HEK293 (cell line): Measurements from ENCODE around the gene B3GAT1.

ENCODE experiments used
- HOXA7 ChIP-seq: sonication (generic); formaldehyde crosslinking; IDR thresholded peaks from 2 replicates; pipeline ENCODE4 v1.8.1; 2022; ENCODE audit warnings: missing genetic modification reagents, borderline replicate concordance
- ZFP3 ChIP-seq: fragments of 450-650 bp; formaldehyde crosslinking; IDR thresholded peaks from 2 replicates; pipeline ENCODE4 v1.5.1; 2016; ENCODE audit warnings: low read depth, missing biosample characterization, missing genetic modification characterization
- ZFP37 ChIP-seq: fragments of 450-650 bp; formaldehyde crosslinking; IDR thresholded peaks from 2 replicates; pipeline ENCODE4 v1.5.1; 2016; ENCODE audit warnings: missing biosample characterization, missing genetic modification characterization
- ZNF114 ChIP-seq: fragments of 450-650 bp; formaldehyde crosslinking; IDR thresholded peaks from 2 replicates; pipeline ENCODE4 v1.5.0; 2017; ENCODE audit warnings: missing biosample characterization, missing genetic modification characterization
- ZNF138 ChIP-seq: fragments of 450-650 bp; formaldehyde crosslinking; IDR thresholded peaks from 2 replicates; pipeline ENCODE4 v1.5.1; 2016; ENCODE audit warnings: missing biosample characterization, missing genetic modification characterization, borderline replicate concordance
- ZNF175 ChIP-seq: fragments of 450-650 bp; formaldehyde crosslinking; IDR thresholded peaks from 2 replicates; pipeline ENCODE4 v1.5.1; 2016; ENCODE audit warnings: missing biosample characterization, missing genetic modification characterization
- ZNF777 ChIP-seq: fragments of 450-650 bp; formaldehyde crosslinking; IDR thresholded peaks from 2 replicates; pipeline ENCODE4 v1.5.1; 2017; ENCODE audit warnings: missing biosample characterization, missing genetic modification characterization, borderline replicate concordance
- TF ChIP-seq, protein P1 (sequence below): fragments of 450-650 bp; formaldehyde crosslinking; IDR thresholded peaks from 2 replicates; pipeline ENCODE4 v1.5.1; 2016; ENCODE audit warnings: missing biosample characterization, missing genetic modification characterization
- TF ChIP-seq, protein P2 (sequence below): fragments of 450-650 bp; formaldehyde crosslinking; IDR thresholded peaks from 2 replicates; pipeline ENCODE4 v1.5.1; 2016; ENCODE audit warnings: missing biosample characterization, missing genetic modification characterization
- TF ChIP-seq, protein P3 (sequence below): sonication (generic); formaldehyde crosslinking; IDR thresholded peaks from 2 replicates; pipeline ENCODE4 v1.8.1; 2022; ENCODE audit warnings: mild to moderate bottlenecking, moderate library complexity, missing genetic modification reagents
- TF ChIP-seq, protein P4 (sequence below): fragments of 450-650 bp; formaldehyde crosslinking; IDR thresholded peaks from 2 replicates; pipeline ENCODE4 v1.5.1; 2016; ENCODE audit warnings: missing biosample characterization, missing genetic modification characterization

DNA sequence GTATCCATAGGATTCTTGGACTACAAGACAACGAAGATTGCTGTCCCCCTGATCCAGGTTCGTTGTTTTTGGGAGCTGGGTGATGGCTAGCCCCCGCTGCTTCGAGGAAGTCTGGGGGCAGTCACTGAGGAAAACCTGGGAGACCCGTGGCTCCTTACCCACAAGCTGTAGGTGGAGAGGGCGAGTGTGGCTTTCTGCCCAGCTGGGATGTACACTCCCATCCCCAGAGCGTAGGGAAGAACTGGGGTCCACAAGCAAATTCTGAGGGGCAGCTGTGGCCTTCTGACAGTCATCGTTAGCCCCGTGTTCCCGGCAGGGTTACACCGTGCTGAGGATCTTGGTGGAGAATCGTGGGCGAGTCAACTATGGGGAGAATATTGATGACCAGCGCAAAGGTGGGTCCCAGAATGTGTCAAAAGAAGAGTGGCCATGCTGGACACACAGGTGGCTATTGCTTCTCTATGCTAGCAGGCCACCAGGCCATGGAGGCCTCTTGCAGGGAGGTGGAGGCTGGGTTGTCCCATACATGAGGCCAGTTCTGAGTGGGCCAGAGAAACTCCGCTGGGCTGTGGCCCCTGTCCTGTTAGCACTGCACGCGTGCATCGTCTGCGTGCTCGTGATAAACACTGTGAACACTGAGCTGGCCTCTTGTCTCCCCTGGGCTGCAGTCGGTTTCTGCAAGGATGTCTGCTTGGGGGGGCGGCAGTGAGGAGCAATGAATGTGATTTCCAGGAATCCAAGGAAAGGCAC, 40.4 kb downstream of the B3GAT1 start:
- TF ChIP-seq ZFP3 (tag by site-specific recombination) (no peak), ZFP37 (tag by site-specific recombination) (no peak), ZNF175 (tag by site-specific recombination) (no peak), HOXA7 (CRISPR knock-in tag) (no peak), ZNF138 (tag by site-specific recombination) (no peak), ZNF777 (no peak), ZNF114 (tag by site-specific recombination) (no peak)
- TF ChIP-seq, protein P1, sequence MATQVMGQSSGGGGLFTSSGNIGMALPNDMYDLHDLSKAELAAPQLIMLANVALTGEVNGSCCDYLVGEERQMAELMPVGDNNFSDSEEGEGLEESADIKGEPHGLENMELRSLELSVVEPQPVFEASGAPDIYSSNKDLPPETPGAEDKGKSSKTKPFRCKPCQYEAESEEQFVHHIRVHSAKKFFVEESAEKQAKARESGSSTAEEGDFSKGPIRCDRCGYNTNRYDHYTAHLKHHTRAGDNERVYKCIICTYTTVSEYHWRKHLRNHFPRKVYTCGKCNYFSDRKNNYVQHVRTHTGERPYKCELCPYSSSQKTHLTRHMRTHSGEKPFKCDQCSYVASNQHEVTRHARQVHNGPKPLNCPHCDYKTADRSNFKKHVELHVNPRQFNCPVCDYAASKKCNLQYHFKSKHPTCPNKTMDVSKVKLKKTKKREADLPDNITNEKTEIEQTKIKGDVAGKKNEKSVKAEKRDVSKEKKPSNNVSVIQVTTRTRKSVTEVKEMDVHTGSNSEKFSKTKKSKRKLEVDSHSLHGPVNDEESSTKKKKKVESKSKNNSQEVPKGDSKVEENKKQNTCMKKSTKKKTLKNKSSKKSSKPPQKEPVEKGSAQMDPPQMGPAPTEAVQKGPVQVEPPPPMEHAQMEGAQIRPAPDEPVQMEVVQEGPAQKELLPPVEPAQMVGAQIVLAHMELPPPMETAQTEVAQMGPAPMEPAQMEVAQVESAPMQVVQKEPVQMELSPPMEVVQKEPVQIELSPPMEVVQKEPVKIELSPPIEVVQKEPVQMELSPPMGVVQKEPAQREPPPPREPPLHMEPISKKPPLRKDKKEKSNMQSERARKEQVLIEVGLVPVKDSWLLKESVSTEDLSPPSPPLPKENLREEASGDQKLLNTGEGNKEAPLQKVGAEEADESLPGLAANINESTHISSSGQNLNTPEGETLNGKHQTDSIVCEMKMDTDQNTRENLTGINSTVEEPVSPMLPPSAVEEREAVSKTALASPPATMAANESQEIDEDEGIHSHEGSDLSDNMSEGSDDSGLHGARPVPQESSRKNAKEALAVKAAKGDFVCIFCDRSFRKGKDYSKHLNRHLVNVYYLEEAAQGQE (tag by site-specific recombination): no peak
- TF ChIP-seq, protein P2, sequence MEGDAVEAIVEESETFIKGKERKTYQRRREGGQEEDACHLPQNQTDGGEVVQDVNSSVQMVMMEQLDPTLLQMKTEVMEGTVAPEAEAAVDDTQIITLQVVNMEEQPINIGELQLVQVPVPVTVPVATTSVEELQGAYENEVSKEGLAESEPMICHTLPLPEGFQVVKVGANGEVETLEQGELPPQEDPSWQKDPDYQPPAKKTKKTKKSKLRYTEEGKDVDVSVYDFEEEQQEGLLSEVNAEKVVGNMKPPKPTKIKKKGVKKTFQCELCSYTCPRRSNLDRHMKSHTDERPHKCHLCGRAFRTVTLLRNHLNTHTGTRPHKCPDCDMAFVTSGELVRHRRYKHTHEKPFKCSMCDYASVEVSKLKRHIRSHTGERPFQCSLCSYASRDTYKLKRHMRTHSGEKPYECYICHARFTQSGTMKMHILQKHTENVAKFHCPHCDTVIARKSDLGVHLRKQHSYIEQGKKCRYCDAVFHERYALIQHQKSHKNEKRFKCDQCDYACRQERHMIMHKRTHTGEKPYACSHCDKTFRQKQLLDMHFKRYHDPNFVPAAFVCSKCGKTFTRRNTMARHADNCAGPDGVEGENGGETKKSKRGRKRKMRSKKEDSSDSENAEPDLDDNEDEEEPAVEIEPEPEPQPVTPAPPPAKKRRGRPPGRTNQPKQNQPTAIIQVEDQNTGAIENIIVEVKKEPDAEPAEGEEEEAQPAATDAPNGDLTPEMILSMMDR (tag by site-specific recombination): no peak
- TF ChIP-seq, protein P3, sequence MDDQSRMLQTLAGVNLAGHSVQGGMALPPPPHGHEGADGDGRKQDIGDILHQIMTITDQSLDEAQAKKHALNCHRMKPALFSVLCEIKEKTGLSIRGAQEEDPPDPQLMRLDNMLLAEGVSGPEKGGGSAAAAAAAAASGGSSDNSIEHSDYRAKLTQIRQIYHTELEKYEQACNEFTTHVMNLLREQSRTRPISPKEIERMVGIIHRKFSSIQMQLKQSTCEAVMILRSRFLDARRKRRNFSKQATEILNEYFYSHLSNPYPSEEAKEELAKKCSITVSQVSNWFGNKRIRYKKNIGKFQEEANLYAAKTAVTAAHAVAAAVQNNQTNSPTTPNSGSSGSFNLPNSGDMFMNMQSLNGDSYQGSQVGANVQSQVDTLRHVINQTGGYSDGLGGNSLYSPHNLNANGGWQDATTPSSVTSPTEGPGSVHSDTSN (CRISPR knock-in tag): no peak
- TF ChIP-seq, protein P4, sequence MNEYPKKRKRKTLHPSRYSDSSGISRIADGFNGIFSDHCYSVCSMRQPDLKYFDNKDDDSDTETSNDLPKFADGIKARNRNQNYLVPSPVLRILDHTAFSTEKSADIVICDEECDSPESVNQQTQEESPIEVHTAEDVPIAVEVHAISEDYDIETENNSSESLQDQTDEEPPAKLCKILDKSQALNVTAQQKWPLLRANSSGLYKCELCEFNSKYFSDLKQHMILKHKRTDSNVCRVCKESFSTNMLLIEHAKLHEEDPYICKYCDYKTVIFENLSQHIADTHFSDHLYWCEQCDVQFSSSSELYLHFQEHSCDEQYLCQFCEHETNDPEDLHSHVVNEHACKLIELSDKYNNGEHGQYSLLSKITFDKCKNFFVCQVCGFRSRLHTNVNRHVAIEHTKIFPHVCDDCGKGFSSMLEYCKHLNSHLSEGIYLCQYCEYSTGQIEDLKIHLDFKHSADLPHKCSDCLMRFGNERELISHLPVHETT (tag by site-specific recombination): no peak
